ENCODE data around the gene TMCO4.

Gene TMCO4

DNA sequence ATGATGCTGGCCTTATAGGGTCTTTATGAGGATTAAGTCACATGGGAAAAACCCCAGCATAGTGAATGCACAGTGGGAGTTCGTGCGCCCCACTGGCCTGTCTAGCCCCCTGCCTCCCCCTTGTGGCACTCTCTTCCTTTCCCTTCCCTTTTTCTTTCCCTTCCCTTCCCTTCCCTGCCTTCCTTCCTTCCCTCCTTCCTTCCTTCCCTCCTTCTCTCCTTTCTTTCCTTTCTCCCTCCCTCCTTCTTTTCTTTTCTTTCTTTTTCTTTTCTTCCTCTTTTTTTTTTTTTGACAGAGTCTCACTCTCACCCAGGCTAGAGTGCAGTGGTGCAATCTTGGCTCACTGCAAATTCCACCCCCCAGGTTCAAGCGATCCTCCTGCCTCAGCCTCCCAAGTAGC lies 96.4 kb downstream of the TMCO4 start:
- H3K9me2 ChIP-seq (ENCODE audit: low read depth, low read length), result no peaks in the 10 kb centered on the region
- TF ChIP-seq, protein P1, sequence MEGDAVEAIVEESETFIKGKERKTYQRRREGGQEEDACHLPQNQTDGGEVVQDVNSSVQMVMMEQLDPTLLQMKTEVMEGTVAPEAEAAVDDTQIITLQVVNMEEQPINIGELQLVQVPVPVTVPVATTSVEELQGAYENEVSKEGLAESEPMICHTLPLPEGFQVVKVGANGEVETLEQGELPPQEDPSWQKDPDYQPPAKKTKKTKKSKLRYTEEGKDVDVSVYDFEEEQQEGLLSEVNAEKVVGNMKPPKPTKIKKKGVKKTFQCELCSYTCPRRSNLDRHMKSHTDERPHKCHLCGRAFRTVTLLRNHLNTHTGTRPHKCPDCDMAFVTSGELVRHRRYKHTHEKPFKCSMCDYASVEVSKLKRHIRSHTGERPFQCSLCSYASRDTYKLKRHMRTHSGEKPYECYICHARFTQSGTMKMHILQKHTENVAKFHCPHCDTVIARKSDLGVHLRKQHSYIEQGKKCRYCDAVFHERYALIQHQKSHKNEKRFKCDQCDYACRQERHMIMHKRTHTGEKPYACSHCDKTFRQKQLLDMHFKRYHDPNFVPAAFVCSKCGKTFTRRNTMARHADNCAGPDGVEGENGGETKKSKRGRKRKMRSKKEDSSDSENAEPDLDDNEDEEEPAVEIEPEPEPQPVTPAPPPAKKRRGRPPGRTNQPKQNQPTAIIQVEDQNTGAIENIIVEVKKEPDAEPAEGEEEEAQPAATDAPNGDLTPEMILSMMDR (IDR thresholded peaks at IDR 0.05; ENCODE audit: low read length), result no peak
- TF ChIP-seq EZH2 (IDR thresholded peaks at IDR 0.05; ENCODE audit: borderline replicate concordance, low read length), result no peak
- no peaks in the 10 kb centered on the region for H4K20me1 ChIP-seq (ENCODE audit: insufficient read depth, low read length)
- no peaks in the 10 kb centered on the region for H3F3A ChIP-seq (ENCODE audit: insufficient read depth, low read length)
- H3K4me3 ChIP-seq (ENCODE audit: low read depth, low read length, poor library complexity, severe bottlenecking), result no peak overlapping the region
- no peak overlapping the region for H2AFZ ChIP-seq (ENCODE audit: low read length)
- H3K4me1 ChIP-seq (ENCODE audit: insufficient read depth, low read length, severe bottlenecking), result no peaks in the 10 kb centered on the region
- no peak overlapping the region for H3K4me2 ChIP-seq (ENCODE audit: low read length)
- H3K27ac ChIP-seq (ENCODE audit: low read depth, low read length, poor library complexity, severe bottlenecking), result no peak overlapping the region
- H3K9me3 ChIP-seq (ENCODE audit: low read length), result no peaks in the 10 kb centered on the region
- H3K79me2 ChIP-seq (ENCODE audit: insufficient read depth, low read length), result no peaks in the 10 kb centered on the region
- H3K27me3 ChIP-seq (ENCODE audit: insufficient read depth, low read length), result no peaks in the 10 kb centered on the region
- no peaks in the 10 kb centered on the region for H3K36me3 ChIP-seq (ENCODE audit: insufficient read depth, low read length)
- no peak overlapping the region for H3K9ac ChIP-seq (ENCODE audit: low read length)

DNA sequence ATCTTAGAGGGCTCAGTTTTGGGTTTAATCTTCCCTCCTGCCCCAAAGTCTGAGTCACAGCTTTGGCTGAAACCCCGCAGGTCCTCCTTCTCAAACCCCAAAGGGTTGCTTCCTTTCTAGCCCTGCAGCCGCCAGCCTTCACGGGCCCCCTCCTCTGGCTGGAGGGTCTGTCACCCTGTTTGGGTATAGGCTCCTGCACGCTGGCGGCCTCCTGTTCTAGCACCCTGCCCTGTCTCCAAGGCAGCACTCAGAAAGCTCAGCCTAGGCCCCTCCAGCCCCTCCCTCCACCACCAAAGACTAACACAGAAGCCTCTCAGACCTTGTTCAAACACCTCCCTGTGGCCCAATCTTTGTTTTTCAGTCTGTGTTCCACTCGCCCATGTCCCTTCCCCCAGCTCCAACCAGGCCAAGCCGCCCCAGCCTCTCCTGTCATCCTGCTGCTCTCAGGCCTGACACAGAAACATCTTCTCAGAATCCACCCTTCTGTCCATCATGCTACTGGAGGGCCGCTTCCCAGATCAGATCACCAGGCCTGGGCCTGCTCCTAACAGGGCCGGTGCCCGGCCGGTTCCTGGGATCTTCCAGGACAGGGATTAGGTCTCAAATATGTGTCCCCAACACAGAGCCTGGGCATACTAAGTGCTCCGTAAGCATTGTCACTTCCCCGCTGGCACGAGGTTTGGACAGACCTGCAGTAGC lies 99.5 kb downstream of the TMCO4 start:
- TF ChIP-seq, protein P1 (IDR thresholded peaks at IDR 0.05; ENCODE audit: low read length), result no peak
- no peak for TF ChIP-seq EZH2 (IDR thresholded peaks at IDR 0.05; ENCODE audit: borderline replicate concordance, low read length)
- Histone ChIP-seq H3K9ac (ENCODE audit: low read length) (no peak overlapping the region), H3F3A (ENCODE audit: insufficient read depth, low read length) (no peaks in the 10 kb centered on the region), H3K9me2 (ENCODE audit: low read depth, low read length) (no peaks in the 10 kb centered on the region), H3K36me3 (ENCODE audit: insufficient read depth, low read length) (peaks cover 4% of the 10 kb centered on the region; the same call in 1 of the 2 replicates), H3K4me3 (ENCODE audit: low read depth, low read length, poor library complexity, severe bottlenecking) (no peak overlapping the region), H3K27me3 (ENCODE audit: insufficient read depth, low read length) (no peaks in the 10 kb centered on the region), H3K9me3 (ENCODE audit: low read length) (no peaks in the 10 kb centered on the region), H3K4me2 (ENCODE audit: low read length) (no peak overlapping the region), H4K20me1 (ENCODE audit: insufficient read depth, low read length) (no peaks in the 10 kb centered on the region), H2AFZ (ENCODE audit: low read length) (no peak overlapping the region), H3K4me1 (ENCODE audit: insufficient read depth, low read length, severe bottlenecking) (no peaks in the 10 kb centered on the region), H3K79me2 (ENCODE audit: insufficient read depth, low read length) (no peaks in the 10 kb centered on the region), H3K27ac (ENCODE audit: low read depth, low read length, poor library complexity, severe bottlenecking) (no peak overlapping the region)

DNA sequence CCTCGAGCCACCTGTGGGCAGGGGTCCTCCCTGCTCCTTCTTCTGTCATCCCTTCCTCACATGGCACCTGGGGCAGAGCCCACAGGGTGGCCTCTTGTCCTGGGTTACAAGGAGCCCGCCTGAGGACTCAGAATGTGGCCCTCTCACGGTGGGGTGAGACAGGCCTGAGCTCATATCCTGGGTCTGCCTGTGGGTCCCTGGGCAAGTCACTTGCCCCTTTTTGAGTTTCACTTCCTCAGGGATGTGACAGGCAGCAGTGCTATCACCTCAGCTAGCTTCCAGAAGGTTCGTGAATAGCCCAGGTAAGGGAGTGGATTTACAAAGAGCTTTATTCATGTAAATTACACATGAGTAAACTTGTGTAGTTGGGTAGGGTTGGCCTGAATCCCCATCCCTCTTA lies 101.5 kb downstream of the TMCO4 start:
- H3K36me3 ChIP-seq (ENCODE audit: insufficient read depth, low read length), result peaks cover 4% of the 10 kb centered on the region; the same call in 1 of the 2 replicates
- H3F3A ChIP-seq (ENCODE audit: insufficient read depth, low read length), result no peaks in the 10 kb centered on the region
- no peaks in the 10 kb centered on the region for H3K27me3 ChIP-seq (ENCODE audit: insufficient read depth, low read length)
- no peak overlapping the region for H3K27ac ChIP-seq (ENCODE audit: low read depth, low read length, poor library complexity, severe bottlenecking)
- H3K9me2 ChIP-seq (ENCODE audit: low read depth, low read length), result no peaks in the 10 kb centered on the region
- TF ChIP-seq, protein P1 (IDR thresholded peaks at IDR 0.05; ENCODE audit: low read length), result no peak
- no peak for TF ChIP-seq EZH2 (IDR thresholded peaks at IDR 0.05; ENCODE audit: borderline replicate concordance, low read length)
- H3K9ac ChIP-seq (ENCODE audit: low read length), result no peak overlapping the region
- no peak overlapping the region for H3K4me2 ChIP-seq (ENCODE audit: low read length)
- H3K4me3 ChIP-seq (ENCODE audit: low read depth, low read length, poor library complexity, severe bottlenecking), result no peak overlapping the region
- no peak overlapping the region for H2AFZ ChIP-seq (ENCODE audit: low read length)
- no peaks in the 10 kb centered on the region for H3K4me1 ChIP-seq (ENCODE audit: insufficient read depth, low read length, severe bottlenecking)
- H4K20me1 ChIP-seq (ENCODE audit: insufficient read depth, low read length), result no peaks in the 10 kb centered on the region
- H3K9me3 ChIP-seq (ENCODE audit: low read length), result no peaks in the 10 kb centered on the region
- no peaks in the 10 kb centered on the region for H3K79me2 ChIP-seq (ENCODE audit: insufficient read depth, low read length)
